ENCODE results near the gene PER2.
"Not testable (repeated sequence)": the region's sequence is repeated elsewhere in the genome, so short reads cannot be mapped to it uniquely, and the experiment has no call there.

Gene PER2

GRCh38 chr2:238313289-238313990, 25.0 kb upstream of the PER2 start:
- DNase-seq (ENCODE audit: low spot score) = no peak

GRCh38 chr2:238310721-238311120, 22.3 kb upstream of the PER2 start:
- not testable (repeated sequence) for DNase-seq (ENCODE audit: low spot score)

- DNase-seq (ENCODE audit: low spot score) = no peak
Observed at GRCh38 chr2:238308177-238308576, 19.8 kb upstream of the PER2 start.

DNA sequence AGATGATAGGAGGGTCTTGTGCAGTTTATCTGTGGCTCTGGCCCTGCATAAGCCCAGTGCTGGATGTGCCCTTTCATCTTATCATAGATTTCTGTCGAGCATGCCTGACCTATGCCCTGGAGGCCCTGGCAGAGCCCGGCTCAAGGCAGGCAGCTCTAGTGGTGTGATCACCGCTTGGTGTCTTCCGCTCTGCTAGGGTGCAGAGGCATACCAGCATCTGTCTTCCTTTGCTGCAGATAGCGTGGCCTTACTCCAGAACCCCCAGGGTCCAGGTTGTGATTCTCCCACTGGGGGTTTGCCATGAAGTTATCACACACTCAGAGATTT, 18.2 kb upstream of the PER2 start:
- DNase-seq (ENCODE audit: low spot score) = no peak

GRCh38 chr2:238305965-238306671, 17.7 kb upstream of the PER2 start:
- no peak for DNase-seq (ENCODE audit: low spot score)

GRCh38 chr2:238305092-238305862, 16.9 kb upstream of the PER2 start:
- no peak for DNase-seq (ENCODE audit: low spot score)

DNA sequence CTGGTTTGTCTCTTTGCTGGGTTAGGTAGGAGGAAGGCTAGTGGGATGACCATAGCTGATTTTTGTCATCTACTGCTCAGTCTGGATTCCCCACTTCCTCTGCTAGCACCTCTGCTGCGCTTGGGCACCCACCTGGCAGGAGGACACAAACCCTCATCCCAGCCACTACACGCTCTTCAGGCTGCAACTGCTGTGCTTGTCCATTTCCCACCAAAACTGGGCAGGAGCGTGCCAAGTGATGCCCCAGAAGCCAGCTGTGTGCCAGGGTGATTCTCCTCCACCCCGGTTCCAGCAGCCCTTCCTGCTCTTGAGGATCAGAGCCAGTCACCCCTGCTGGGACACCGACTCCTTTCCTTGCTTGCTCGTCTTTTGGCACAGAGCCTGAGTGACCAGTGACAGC, 15.7 kb upstream of the PER2 start:
- no peak for DNase-seq (ENCODE audit: low spot score)

DNA sequence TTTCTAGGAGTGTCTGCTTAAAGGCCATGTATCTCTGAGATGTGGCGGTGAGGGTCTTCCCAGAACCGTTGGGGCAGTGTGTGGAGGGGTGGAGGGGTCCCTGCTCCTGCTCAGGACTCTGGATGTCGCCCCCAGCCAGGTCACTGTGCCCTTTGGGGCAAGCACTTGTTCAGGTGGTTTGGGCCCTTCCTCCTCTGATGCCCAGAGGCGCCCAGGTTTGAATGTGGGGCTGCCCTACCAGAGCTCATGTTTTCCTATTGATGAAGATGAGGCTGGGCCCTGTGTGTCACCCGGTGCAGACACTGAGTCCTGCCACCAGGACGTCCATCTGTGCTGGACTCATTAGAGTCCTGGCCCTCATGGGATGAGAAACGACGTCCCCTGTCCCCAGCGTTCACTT, 14.3 kb upstream of the PER2 start:
- DNase-seq (ENCODE audit: low spot score) = no peak

GRCh38 chr2:238302087-238302486, 13.7 kb upstream of the PER2 start:
- DNase-seq (ENCODE audit: low spot score) = no peak

GRCh38 chr2:238299803-238300202, 11.4 kb upstream of the PER2 start:
- DNase-seq (ENCODE audit: low spot score) = no peak

DNA sequence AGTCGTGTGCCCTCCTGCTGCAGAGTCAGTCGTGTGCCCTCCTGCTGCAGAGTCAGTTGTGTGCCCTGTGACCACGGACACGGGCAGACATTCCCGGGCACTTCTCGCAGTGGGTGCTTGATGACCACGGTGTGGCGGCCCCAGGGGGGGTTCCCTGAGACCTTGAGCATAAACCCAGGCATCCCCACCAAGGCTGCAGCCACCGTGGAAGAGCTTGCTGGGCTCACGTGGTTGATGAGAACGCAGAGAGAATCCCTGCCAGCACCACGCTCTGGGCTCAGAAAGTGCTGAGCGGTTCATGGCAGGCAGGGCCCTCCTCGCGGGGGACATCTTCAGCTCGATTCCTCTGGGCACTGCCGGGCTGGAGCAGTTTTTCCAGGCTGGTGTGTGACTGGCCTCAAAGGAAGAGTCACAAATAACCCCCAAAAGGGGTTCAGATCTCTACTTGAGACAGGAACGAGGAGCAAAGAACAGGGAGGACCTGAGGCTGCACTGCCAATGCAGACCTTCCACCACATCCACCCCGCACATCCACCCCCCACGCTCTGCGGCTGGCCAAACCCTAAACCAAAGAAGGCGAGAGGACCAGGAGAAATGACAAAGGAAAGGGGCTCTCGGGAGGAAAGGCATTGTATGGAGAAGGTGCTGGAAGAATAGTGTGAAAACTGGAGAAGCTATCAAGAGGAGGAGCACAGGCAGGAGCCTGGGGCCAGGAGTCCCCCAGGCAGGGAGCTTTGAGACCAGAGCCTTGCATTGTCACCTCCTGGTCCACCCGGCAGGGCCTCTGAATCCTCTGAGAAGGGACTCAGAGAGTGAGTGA, 8.4 kb upstream of the PER2 start:
- no peak for DNase-seq (ENCODE audit: low spot score)

DNA sequence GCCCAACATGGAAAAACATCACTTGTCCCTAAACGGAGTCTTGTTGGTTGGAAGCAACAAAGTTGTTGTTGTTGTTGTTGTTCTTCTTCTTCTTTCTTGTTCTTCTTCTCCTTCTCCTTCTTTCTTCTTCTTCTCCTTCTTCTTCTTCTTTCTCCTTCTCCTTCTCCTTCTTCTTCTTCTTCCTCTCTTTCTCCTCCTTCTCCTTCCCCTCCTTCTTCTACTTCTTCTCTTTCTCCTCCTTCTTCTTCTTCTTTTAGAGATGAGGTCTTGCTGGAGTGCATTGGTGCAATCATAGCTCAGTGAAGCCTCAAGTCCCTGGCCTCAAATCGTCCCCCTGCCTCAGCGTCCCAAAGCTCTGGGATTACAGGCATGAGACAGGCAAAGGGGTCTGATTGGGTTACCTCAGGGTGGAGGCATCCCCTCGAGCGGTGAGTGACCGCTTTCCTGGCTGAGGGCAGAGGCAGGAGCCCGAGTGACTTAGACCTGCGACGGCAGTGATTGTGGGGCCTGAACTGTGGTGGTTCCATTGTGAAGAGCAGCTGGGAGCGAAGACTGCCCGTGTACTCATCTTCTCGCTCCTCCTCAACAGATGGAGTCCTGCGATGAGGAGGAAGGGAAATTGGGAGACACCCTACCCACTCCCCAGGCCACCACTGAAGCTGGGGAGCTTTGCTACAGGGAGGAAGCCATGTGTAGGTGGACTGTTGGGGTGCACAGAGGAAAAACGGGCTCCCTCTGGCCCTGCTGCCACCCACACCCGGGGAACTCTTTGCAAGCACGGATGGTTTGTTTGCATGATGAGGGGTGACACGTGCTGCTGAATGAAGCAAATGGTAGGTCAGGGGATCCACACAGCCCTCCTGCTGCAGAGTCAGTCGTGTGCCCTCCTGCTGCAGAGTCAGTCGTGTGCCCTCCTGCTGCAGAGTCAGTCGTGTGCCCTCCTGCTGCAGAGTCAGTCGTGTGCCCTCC, 7.0 kb upstream of the PER2 start:
- DNase-seq (ENCODE audit: low spot score) = no peak

DNA sequence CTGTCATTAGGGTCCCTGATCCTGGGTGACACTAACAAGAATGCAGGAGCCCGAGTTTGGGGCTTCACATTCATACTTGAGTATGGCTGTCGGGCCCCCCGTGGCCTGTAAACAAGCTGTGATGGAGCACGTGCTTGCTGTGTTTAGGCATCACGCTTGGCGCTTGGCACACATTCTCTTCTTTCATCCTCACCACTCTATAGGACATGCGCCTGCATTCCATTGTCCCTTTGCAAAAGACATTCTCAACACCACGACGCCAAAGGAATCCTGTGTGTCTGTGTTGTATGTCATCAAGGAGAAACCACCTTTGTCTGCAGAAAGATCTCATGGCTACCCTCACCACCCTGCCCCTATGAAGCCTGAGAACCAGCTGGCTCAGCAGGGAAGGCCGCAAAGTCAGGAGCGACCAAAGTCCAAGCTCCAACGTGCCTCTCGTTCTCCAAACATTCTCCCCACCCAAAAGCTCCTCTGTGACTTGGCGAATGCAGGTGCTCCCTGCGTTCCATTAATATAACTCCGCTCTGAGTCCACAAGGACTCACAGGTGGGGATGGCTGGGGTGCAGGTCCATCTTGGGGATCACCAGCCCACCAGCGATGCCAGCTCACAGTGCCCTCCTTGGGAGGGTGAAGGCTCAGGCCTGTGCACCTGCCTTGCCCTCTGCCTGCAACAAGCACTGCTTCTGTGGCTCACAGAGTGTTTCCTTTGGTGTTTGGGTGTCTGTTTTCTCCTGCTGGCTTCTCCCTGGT, 6.2 kb upstream of the PER2 start:
- no peak for DNase-seq (ENCODE audit: low spot score)

DNA sequence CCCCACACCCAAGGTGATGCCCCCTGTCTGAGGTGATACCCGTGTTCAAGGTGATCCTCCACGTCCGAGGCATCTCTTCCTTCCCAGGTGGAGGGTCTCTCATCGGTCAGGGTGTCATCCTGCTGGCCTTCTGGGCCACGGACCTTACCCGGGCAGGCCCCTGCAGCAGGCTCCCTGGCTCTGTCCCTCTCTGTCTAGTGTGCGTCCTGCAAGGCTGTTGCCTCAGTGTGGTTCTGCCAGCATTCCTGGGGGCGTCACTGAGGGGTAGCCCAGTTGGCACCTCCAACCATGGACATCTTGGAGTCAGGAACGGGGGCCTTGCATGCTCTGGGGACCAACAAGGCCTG, 5.6 kb upstream of the PER2 start:
- DNase-seq (ENCODE audit: low spot score) = no peak

DNA sequence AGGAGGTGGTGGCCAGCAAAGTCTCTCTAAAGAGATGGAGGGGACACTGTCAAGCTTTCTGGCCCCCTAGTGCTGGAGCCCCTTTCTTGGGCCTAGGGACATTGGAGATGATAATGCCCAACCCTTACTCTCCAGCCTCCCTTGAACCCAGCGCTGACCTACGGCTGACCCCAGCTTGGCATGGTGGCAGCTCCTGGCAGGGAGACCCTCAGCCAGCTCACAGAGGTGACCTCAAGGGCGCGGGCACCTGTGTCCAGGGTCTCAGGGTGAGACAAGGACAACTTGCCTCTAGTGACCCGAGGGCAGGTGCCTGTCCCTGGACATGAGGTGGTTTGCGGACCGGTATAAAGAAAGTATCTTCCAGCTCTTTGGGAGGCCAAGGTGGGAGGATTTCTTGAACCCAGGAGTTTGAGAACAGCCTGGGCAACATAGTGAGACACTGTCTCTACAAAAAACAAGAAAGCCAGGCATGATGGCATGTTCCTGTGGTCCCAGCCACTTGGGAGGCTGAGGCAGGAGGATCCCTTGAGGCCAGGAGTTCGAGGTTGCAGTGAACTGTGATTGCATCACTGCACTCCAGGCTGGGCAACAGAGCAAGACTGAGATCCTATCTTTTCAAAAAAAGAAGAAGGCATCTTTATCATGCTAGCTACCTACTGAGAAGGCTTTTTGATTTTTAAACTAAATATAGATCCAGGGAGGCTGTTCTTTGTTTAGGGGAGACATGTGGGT, 3.3 kb upstream of the PER2 start:
- no peak for DNase-seq (ENCODE audit: low spot score)

- no peak for DNase-seq (ENCODE audit: low spot score)
Observed at GRCh38 chr2:238290715-238291549, 2.5 kb upstream of the PER2 start.

GRCh38 chr2:238290091-238290509, 1.7 kb upstream of the PER2 start:
- DNase-seq (ENCODE audit: low spot score) = no peak

- no peak for DNase-seq (ENCODE audit: low spot score)
Observed at GRCh38 chr2:238289574-238289973, 1.2 kb upstream of the PER2 start.
